Hematopoietic multipotent progenitor cell treated with erythropoietin and hydrocortisone succinate and interleukin-3 and kit ligand, for 8 days (in vitro differentiated cells): Measurements from ENCODE around the gene LYVE1.
A peak's percentile ranks its signal among the peaks of the same experiment; 100 is the strongest.

Source experiments
- DNase-seq: peaks from one replicate; pipeline ENCODE4 v3.0.0-alpha.2; 2015

Gene LYVE1

GRCh38 chr11:10519630-10520029 is 48.8 kb downstream of the LYVE1 start:
- no peak for DNase-seq

GRCh38 chr11:10518891-10519290 is 49.6 kb downstream of the LYVE1 start:
- no peak for DNase-seq

- no peak for DNase-seq
Measured at GRCh38 chr11:10518123-10518522, 50.3 kb downstream of the LYVE1 start.

- no peak for DNase-seq
Measured at GRCh38 chr11:10515418-10515817, 53.0 kb downstream of the LYVE1 start.

GRCh38 chr11:10514709-10515108 is 53.8 kb downstream of the LYVE1 start:
- DNase-seq: no peak

- DNase-seq: peak; percentile 22
Measured at GRCh38 chr11:10514202-10514601, 54.3 kb downstream of the LYVE1 start.

GRCh38 chr11:10511181-10511621 is 57.3 kb downstream of the LYVE1 start:
- no peak for DNase-seq
